A549 (cell line): ENCODE results near the gene LSM8. TPM values are rescaled to one million over a fixed set of nuclear protein-coding genes. Genes with fewer than 3 reads are reported as not detected.
"Not testable (repeated sequence)": the region's sequence is repeated elsewhere in the genome, so short reads cannot be mapped to it uniquely, and the experiment has no call there.

Source experiments
- ATAC-seq, 2 experiments: fragments of 200-7000 bp in 1 of 2; fragments of >200 bp in 1 of 2; cut with Nextera tagmentation in 1 of 2; cut with Tn5 transposase in 1 of 2; 3 replicates each; pipeline versions ENCODE4 v1.8.0 to v1.9.1; 2018 to 2020; ENCODE audit warnings: mild to moderate bottlenecking in 1 of 2, moderate library complexity in 1 of 2
- CTCF ChIA-PET: fragments of 300-600 bp; sonication (Branson Sonifier 250); formaldehyde crosslinking; extraction: SDS; loops from one replicate; lab custom pipeline; 2021; ENCODE audit warnings: antibody characterized with exemption, inconsistent platforms; lab: Yijun Ruan, JAX
- POLR2A ChIA-PET: fragments of 350-600 bp; formaldehyde crosslinking; extraction: SDS; loops from one replicate; lab custom pipeline; 2021; ENCODE audit warnings: antibody characterized with exemption, inconsistent platforms; lab: Yijun Ruan, JAX
- DNase-seq, 2 experiments: peaks; one replicate each; pipeline versions ENCODE4 v3.0.0 to v3.0.0-alpha.2; 2011 to 2016; ENCODE audit warnings: low read depth in 1 of 2, low spot score in 1 of 2
- FAIRE-seq: peaks from 2 replicates; lab custom pipeline; 2011; peaks lifted over from hg19 to GRCh38; lab: Jason Lieb, UNC
- H3K27ac ChIP-seq, 2 experiments: fragments of >200 bp; sonication (Bioruptor Twin); formaldehyde crosslinking; 3 replicates each; pipeline ENCODE4 v1.5.1; 2016 to 2017
- H3K4me1 ChIP-seq: fragments of >200 bp; sonication (Bioruptor Twin); formaldehyde crosslinking; 3 replicates; pipeline ENCODE4 v1.6.1; 2016
- H3K4me2 ChIP-seq: fragments of >200 bp; sonication (Bioruptor Twin); formaldehyde crosslinking; 3 replicates; pipeline ENCODE4 v1.6.1; 2016
- H3K4me3 ChIP-seq: fragments of >200 bp; sonication (Bioruptor Twin); formaldehyde crosslinking; 3 replicates; pipeline ENCODE4 v1.5.1; 2016
- H3K9me3 ChIP-seq: fragments of >200 bp; sonication (Bioruptor Twin); formaldehyde crosslinking; 3 replicates; pipeline ENCODE4 v1.6.1; 2016
- CHD4 ChIP-seq: fragments of 200-600 bp; sonication (generic); IDR thresholded peaks from 2 replicates; pipeline ENCODE4 v1.6.1; 2016; ENCODE audit warnings: antibody characterized with exemption, mild to moderate bottlenecking, borderline replicate concordance
- EHF ChIP-seq: fragments of 250-450 bp; sonication (Bioruptor Pico); IDR thresholded peaks from 2 replicates; pipeline ENCODE4 v1.5.0; 2020; ENCODE audit warnings: mild to moderate bottlenecking
- FOXS1 ChIP-seq: fragments of 250-450 bp; sonication (Bioruptor Pico); IDR thresholded peaks from 2 replicates; pipeline ENCODE4 v1.5.0; 2020; ENCODE audit warnings: mild to moderate bottlenecking, moderate library complexity
- HDAC2 ChIP-seq: fragments of 200-600 bp; sonication (generic); IDR thresholded peaks from 2 replicates; pipeline ENCODE4 v1.6.1; 2016
- HES2 ChIP-seq: fragments of >200 bp; sonication (Bioruptor Twin); formaldehyde crosslinking; IDR thresholded peaks from 2 replicates; pipeline ENCODE4 v1.6.1; 2016
- KDM1A ChIP-seq: fragments of 200-600 bp; sonication (generic); IDR thresholded peaks from 2 replicates; pipeline ENCODE4 v1.6.1; 2016; ENCODE audit warnings: low read depth, mild to moderate bottlenecking
- PBX3 ChIP-seq: IDR thresholded peaks from 2 replicates; pipeline ENCODE4 v1.6.1; 2012
- POLR2A ChIP-seq: IDR thresholded peaks from 2 replicates; pipeline ENCODE4 v1.6.1; 2012; ENCODE audit warnings: mild to moderate bottlenecking, low read length
- RCOR1 ChIP-seq: fragments of 150-350 bp; IDR thresholded peaks from 2 replicates; pipeline ENCODE4 v1.6.1; 2014; ENCODE audit warnings: antibody characterized with exemption, low read length, low read depth
- RFX5 ChIP-seq: fragments of 450-650 bp; IDR thresholded peaks from 2 replicates; pipeline ENCODE4 v1.7.1; 2014; ENCODE audit warnings: antibody characterized with exemption, mild to moderate bottlenecking, moderate library complexity
- SREBF2 ChIP-seq: fragments of 450-650 bp; IDR thresholded peaks from 2 replicates; pipeline ENCODE4 v1.6.1; 2014; ENCODE audit warnings: mild to moderate bottlenecking, moderate library complexity
- TFCP2L1 ChIP-seq: fragments of 250-450 bp; sonication (Bioruptor Pico); IDR thresholded peaks from 2 replicates; pipeline ENCODE4 v1.5.0; 2021; ENCODE audit warnings: mild to moderate bottlenecking
- ZFP36 ChIP-seq: fragments of 450-650 bp; IDR thresholded peaks from 2 replicates; pipeline ENCODE4 v1.6.1; 2014; ENCODE audit warnings: borderline replicate concordance; ENCODE audit not compliant: partially characterized antibody
- WGBS: methylation state at CpG from one replicate; pipeline ENCODE4 v1.1.6; 2017; ENCODE audit errors: missing lambda C conversion rate; 5-methylcytosine and 5-hydroxymethylcytosine counted together
- polyA plus RNA-seq, 4 experiments: library from polyadenylated mRNA; depleted of rRNA in 3 of 4; stranded (reverse); fragments of >200 nt; fragmentation: RNase III in 1 of 4; extraction: RNeasy Plus Mini Kit Qiagen cat#74134 plus additional on column Dnase treatment in 1 of 4; gene quantifications; 2 replicates in 3 of 4; 3 replicates in 1 of 4; pipeline ENCODE4 v1.2.3, GENCODE V29; 2011 to 2017
- TF ChIP-seq, protein P1 (sequence below): fragments of 150-350 bp; IDR thresholded peaks from 2 replicates; pipeline ENCODE4 v1.6.1; 2014; ENCODE audit warnings: low read depth, mild to moderate bottlenecking, low read length
- TF ChIP-seq, protein P2 (sequence below): fragments of 200-600 bp; sonication (generic); IDR thresholded peaks from 2 replicates; pipeline ENCODE4 v1.6.1; 2016; ENCODE audit warnings: antibody characterized with exemption, mild to moderate bottlenecking, moderate library complexity

LSM8 gene
- polyA plus RNA-seq, 2 of the 4 experiments (the other 2 are of a cell fraction): 63.6 to 142 TPM

- TF ChIP-seq HES2 (no peak), RCOR1 (no peak), KDM1A (no peak), TFCP2L1 (no peak), HDAC2 (no peak), POLR2A (no peak), SREBF2 (no peak), EHF (no peak), FOXS1 (CRISPR knock-in tag) (no peak)
Observed at GRCh38 chr7:118233799-118234198, 49.8 kb downstream of the LSM8 start (continued).

DNA sequence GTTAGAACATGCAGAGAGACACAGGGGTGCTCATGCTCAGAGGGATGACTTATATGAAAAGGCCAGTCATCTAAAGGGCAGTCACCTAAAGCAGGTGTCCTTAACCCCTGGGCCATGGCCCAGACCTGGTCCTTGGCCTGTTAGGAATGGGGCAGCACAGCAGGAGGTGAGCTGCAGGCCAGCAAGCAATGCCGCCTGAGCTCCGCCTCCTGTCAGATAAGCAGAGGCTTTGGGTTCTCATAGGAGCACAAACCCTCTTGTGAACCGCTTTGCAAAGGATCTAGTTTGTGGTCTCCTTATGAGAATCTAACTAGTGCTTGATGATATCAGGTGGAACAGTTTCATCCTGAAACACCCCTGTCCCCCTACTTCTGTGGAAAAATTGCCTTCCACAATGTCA is 55.0 kb downstream of the LSM8 start:
- no peak overlapping the region for H3K4me3 ChIP-seq
- no peak overlapping the region for H3K27ac ChIP-seq
- FAIRE-seq: no peak
- POLR2A ChIA-PET: no interaction called here
- WGBS: 78% methylated on average over 3 of the region's 3 CpGs
- TF ChIP-seq PBX3 (no peak), RFX5 (no peak), ZFP36 (no peak), CHD4 (no peak)
- TF ChIP-seq, protein P1, sequence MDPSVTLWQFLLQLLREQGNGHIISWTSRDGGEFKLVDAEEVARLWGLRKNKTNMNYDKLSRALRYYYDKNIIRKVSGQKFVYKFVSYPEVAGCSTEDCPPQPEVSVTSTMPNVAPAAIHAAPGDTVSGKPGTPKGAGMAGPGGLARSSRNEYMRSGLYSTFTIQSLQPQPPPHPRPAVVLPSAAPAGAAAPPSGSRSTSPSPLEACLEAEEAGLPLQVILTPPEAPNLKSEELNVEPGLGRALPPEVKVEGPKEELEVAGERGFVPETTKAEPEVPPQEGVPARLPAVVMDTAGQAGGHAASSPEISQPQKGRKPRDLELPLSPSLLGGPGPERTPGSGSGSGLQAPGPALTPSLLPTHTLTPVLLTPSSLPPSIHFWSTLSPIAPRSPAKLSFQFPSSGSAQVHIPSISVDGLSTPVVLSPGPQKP: no peak
- TF ChIP-seq, protein P2, sequence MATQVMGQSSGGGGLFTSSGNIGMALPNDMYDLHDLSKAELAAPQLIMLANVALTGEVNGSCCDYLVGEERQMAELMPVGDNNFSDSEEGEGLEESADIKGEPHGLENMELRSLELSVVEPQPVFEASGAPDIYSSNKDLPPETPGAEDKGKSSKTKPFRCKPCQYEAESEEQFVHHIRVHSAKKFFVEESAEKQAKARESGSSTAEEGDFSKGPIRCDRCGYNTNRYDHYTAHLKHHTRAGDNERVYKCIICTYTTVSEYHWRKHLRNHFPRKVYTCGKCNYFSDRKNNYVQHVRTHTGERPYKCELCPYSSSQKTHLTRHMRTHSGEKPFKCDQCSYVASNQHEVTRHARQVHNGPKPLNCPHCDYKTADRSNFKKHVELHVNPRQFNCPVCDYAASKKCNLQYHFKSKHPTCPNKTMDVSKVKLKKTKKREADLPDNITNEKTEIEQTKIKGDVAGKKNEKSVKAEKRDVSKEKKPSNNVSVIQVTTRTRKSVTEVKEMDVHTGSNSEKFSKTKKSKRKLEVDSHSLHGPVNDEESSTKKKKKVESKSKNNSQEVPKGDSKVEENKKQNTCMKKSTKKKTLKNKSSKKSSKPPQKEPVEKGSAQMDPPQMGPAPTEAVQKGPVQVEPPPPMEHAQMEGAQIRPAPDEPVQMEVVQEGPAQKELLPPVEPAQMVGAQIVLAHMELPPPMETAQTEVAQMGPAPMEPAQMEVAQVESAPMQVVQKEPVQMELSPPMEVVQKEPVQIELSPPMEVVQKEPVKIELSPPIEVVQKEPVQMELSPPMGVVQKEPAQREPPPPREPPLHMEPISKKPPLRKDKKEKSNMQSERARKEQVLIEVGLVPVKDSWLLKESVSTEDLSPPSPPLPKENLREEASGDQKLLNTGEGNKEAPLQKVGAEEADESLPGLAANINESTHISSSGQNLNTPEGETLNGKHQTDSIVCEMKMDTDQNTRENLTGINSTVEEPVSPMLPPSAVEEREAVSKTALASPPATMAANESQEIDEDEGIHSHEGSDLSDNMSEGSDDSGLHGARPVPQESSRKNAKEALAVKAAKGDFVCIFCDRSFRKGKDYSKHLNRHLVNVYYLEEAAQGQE: no peak
- CTCF ChIA-PET: no interaction called here
- no peak overlapping the region for H3K4me2 ChIP-seq
- no peaks in the 10 kb centered on the region for H3K4me1 ChIP-seq
- no peak for ATAC-seq
- no peaks in the 10 kb centered on the region for H3K9me3 ChIP-seq
- DNase-seq: no peak

DNA sequence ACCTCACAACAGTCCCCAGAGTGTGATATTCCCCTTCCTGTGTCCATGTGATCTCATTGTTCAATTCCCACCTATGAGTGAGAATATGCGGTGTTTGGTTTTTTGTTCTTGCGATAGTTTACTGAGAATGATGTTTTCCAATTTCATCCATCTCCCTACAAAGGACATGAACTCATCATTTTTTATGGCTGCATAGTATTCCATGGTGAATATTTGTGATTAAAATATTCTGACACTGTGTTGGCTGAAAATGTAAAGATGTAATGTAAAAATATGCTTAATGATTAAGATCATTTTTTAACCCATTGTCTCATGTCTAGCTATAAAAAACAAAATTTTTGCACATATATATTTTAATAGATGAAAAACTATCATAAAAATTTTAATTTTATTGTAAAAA is 56.4 kb downstream of the LSM8 start:
- CTCF ChIA-PET, H3K4me2 ChIP-seq, POLR2A ChIA-PET, H3K4me1 ChIP-seq, FAIRE-seq, H3K9me3 ChIP-seq, DNase-seq, ATAC-seq, H3K4me3 ChIP-seq, H3K27ac ChIP-seq: not testable (repeated sequence)
- 77% methylated on average over 2 of the region's 2 CpGs for WGBS

Other genes with a start within 250 kb of the LSM8 start
- 0.45 and 0.59 TPM in 2 replicates for gene ANKRD7, start 40.5 kb downstream of the LSM8 start, polyA plus RNA-seq (2011; rRNA removed)
- 0.63 to 0.83 TPM (median 0.70 TPM) in 3 replicates for gene ANKRD7, start 40.5 kb downstream of the LSM8 start, polyA plus RNA-seq (2017; fragmentation: RNase III; extraction: RNeasy Plus Mini Kit Qiagen cat#74134 plus additional on column Dnase treatment)